DMS153 treated with DMSO at 0.1 percent for 48 hours (cell line): ENCODE measurements around the gene FLNA.
"Not testable (repeated sequence)": the region's sequence is repeated elsewhere in the genome, so short reads cannot be mapped to it uniquely, and the experiment has no call there.

ENCODE experiments used
- DNase-seq: peaks from one replicate; lab custom pipeline; 2025; ENCODE audit not compliant: unreplicated experiment; lab: John Stamatoyannopoulos, UW

The FLNA gene

GRCh38 chrX:154374313-154375155, at the start of gene FLNA:
TSS of gene FLNA (minus strand) at chrX:154374634. CDS start at chrX:154371245, 3,389 bp downstream.
- peak; percentile 18 for DNase-seq

GRCh38 chrX:154420402-154420756, 45.9 kb upstream of the FLNA start:
- DNase-seq: no peak

- DNase-seq: peak; percentile 25
Observed at GRCh38 chrX:154419688-154420401, 45.4 kb upstream of the FLNA start.

GRCh38 chrX:154419189-154419588, 44.8 kb upstream of the FLNA start:
- DNase-seq: no peak

- no peak for DNase-seq
Observed at GRCh38 chrX:154417157-154417556, 42.7 kb upstream of the FLNA start.

- no peak for DNase-seq
Observed at GRCh38 chrX:154413142-154413541, 38.7 kb upstream of the FLNA start.

- no peak for DNase-seq
Observed at GRCh38 chrX:154412468-154412867, 38.0 kb upstream of the FLNA start.

GRCh38 chrX:154411981-154412340, 37.5 kb upstream of the FLNA start:
- peak; percentile 18 for DNase-seq

- no peak for DNase-seq
Observed at GRCh38 chrX:154409222-154409871, 34.9 kb upstream of the FLNA start, which contains the start of gene DNASE1L1. TSS of gene DNASE1L1 (minus strand) at chrX:154409254. CDS start at chrX:154405568, 3,686 bp downstream.

- DNase-seq: no peak
Observed at GRCh38 chrX:154408659-154409221, 34.3 kb upstream of the FLNA start.

GRCh38 chrX:154404625-154405192, 30.3 kb upstream of the FLNA start:
- no peak for DNase-seq

GRCh38 chrX:154403858-154404257, 29.4 kb upstream of the FLNA start:
- no peak for DNase-seq

GRCh38 chrX:154403192-154403591, 28.8 kb upstream of the FLNA start:
- no peak for DNase-seq

- DNase-seq: no peak
Observed at GRCh38 chrX:154402622-154403127, 28.2 kb upstream of the FLNA start.

- DNase-seq: no peak
Observed at GRCh38 chrX:154401918-154402621, 27.6 kb upstream of the FLNA start.

- no peak for DNase-seq
Observed at GRCh38 chrX:154401045-154401799, 26.8 kb upstream of the FLNA start.

GRCh38 chrX:154400369-154400817, 26.0 kb upstream of the FLNA start:
- not testable (repeated sequence) for DNase-seq

- DNase-seq: no peak
Observed at GRCh38 chrX:154399527-154400368, 25.3 kb upstream of the FLNA start.
